HFF-Myc (cell line): ENCODE data around the gene TTC28.

ENCODE experiments used
- DNase-seq: peaks from one replicate; pipeline ENCODE4 v3.0.0-alpha.2; 2011; ENCODE audit warnings: low read depth; ENCODE audit errors: extremely low read depth
- H3K4me3 ChIP-seq: replicated peaks from 2 replicates; pipeline ENCODE4 v1.5.1; 2011; ENCODE audit warnings: low read depth, mild to moderate bottlenecking, control low read depth, low read length
- TF ChIP-seq, protein P1 (sequence below): IDR thresholded peaks from 2 replicates; pipeline ENCODE4 v1.5.1; 2012; ENCODE audit warnings: mild to moderate bottlenecking, low read depth, low read length, control low read depth; ENCODE audit errors: missing control alignments

Gene TTC28

GRCh38 chr22:28237112-28237511, 442.5 kb downstream of the TTC28 start:
- TF ChIP-seq, protein P1, sequence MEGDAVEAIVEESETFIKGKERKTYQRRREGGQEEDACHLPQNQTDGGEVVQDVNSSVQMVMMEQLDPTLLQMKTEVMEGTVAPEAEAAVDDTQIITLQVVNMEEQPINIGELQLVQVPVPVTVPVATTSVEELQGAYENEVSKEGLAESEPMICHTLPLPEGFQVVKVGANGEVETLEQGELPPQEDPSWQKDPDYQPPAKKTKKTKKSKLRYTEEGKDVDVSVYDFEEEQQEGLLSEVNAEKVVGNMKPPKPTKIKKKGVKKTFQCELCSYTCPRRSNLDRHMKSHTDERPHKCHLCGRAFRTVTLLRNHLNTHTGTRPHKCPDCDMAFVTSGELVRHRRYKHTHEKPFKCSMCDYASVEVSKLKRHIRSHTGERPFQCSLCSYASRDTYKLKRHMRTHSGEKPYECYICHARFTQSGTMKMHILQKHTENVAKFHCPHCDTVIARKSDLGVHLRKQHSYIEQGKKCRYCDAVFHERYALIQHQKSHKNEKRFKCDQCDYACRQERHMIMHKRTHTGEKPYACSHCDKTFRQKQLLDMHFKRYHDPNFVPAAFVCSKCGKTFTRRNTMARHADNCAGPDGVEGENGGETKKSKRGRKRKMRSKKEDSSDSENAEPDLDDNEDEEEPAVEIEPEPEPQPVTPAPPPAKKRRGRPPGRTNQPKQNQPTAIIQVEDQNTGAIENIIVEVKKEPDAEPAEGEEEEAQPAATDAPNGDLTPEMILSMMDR, result no peak
- DNase-seq, result no peak
- no peak overlapping the region for H3K4me3 ChIP-seq

DNA sequence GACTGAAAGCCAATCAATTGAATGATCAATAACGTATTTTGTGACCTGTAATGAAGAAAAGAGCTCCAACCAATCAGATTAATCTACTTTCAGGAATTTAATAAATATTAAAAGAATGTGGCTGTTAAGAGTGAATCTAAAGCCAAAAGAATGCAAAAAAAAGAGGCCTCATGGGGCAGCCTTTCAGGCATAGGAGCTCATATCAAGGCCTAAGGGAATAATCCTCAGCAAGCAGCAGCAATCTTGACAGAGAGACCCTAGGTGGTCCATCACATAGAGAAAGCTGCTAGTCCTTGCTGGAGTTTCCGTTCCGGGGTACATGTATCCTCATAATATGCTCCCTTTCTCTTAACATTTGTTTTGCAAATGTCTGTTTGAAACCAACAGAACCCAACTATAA, 447.4 kb downstream of the TTC28 start:
- no peak for DNase-seq
- H3K4me3 ChIP-seq, result no peak overlapping the region
- TF ChIP-seq, protein P1, result no peak

DNA sequence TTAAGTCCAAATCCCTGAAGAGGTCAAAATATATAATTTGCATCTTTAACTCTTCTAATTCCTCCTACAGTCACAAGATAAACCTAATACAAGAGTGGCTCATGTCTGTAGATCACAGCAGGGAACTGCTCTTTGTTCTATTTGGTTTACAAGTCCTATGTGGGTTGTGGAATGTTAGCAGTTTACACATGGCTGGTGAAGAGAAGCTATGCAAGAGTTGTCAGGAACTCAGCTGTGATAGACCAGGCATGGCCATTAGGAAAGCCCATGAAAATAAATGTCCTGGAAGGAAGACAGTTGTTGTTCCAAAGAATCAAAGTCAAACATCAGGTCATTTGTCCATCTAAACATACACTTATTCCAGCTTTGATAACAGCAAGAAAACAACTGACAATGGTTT, 448.2 kb downstream of the TTC28 start:
- TF ChIP-seq, protein P1, result no peak
- DNase-seq, result no peak
- no peak overlapping the region for H3K4me3 ChIP-seq

DNA sequence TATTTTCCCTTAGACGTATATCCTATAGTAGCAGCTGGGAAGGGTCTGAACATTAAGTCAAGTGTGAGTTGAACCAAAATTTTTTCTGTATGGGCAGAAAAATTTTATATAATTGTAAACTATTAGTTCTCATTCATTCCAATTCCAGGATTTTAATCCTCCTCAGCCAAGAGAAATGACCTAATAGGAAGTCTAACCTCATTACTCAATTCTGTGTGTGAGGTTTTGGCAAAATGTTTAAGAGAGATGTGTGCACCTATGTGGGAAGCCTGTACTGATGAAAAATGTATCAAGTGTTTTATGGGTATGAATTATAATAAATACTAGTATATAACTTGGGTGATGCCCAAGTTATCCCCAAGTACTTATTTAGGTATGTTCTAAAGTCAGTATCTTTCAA, 449.0 kb downstream of the TTC28 start:
- TF ChIP-seq, protein P1, result no peak
- H3K4me3 ChIP-seq, result no peak overlapping the region
- DNase-seq, result no peak

DNA sequence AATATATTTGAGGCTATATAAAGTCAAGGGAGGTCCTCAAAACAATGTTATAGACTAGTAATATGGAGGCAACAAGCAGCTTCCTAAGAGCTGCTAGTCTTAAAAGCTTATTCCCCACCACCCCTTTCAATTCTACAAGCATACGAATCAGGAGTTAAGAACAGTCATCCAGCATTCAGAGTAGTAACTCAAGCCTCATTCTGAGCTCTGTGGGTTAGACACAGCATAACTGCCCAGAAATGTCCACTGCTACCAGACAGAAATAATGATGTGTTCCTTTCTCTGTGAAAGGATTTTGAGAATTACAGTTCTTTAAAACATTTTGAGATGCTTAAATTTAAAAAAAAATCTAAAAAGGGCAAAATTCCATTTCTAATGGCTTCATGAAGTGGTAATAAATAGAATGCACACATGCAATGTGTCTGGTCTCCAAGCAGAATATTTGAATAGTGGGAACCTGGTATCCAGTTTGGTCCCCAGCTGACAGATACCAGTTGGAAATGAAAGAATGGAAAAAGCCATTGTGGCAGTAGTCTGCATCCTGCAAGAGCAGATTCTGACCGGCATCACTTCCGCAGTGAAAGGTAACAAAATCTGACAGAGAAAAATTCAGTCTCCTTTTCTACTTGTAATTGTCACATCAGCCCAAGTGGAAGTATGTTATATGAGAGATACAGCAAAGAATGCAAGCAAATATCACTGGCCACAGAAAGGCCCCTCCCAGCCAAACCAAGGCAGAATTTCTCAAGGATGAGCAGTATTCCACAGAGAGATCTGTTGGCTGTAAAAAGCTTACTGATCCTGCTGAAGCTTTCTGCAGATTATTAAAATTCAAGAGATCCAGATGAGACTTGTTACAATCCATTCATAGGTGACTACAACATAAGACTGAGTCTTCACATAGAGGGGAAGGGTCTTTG, 449.8 kb downstream of the TTC28 start:
- TF ChIP-seq, protein P1, result no peak
- DNase-seq, result no peak

GRCh38 chr22:28223826-28224225, 455.8 kb downstream of the TTC28 start:
- H3K4me3 ChIP-seq, result no peak overlapping the region
- TF ChIP-seq, protein P1, result no peak
- no peak for DNase-seq

More for the DNA sequence above, 449.8 kb downstream of the TTC28 start:
- no peak overlapping the region for H3K4me3 ChIP-seq
